ENCODE results near the gene MAD1L1. TPM values are rescaled to one million over a fixed set of nuclear protein-coding genes. Genes with fewer than 3 reads are reported as not detected.

The MAD1L1 gene
- total RNA-seq, 1 donor from 2014 or later, result 32.3 TPM

- Mint-ChIP-seq H3K9me3 (ENCODE audit: unreplicated experiment) (no peaks in the 10 kb centered on the region), H3K4me3 (ENCODE audit: unreplicated experiment) (no peak overlapping the region), H3K27me3 (ENCODE audit: low read depth, unreplicated experiment) (peaks cover 2% of the 10 kb centered on the region), H3K36me3 (ENCODE audit: low read depth, unreplicated experiment) (peaks cover 17% of the 10 kb centered on the region), H3K27ac (ENCODE audit: unreplicated experiment) (no peak overlapping the region), H3K4me1 (ENCODE audit: low read depth, unreplicated experiment) (peaks cover 7% of the 10 kb centered on the region)
- Histone ChIP-seq H3K4me3 (ENCODE audit: insufficient read depth, low read depth, low read length) (no peak overlapping the region), H3K27ac (ENCODE audit: low read depth, low read length) (no peak overlapping the region), H3K27me3 (ENCODE audit: insufficient read depth, low read length) (no peaks in the 10 kb centered on the region), H3K36me3 (ENCODE audit: insufficient read depth, low read length) (no peaks in the 10 kb centered on the region), H4K20me1 (ENCODE audit: insufficient read depth, low read length) (peaks cover 18% of the 10 kb centered on the region), H3K79me2 (ENCODE audit: insufficient read depth, low read length) (no peaks in the 10 kb centered on the region), H3K9ac (ENCODE audit: low read length) (no peak overlapping the region), H3K4me1 (ENCODE audit: insufficient read depth, low read length) (no peaks in the 10 kb centered on the region), H3K9me3 (ENCODE audit: insufficient read depth, low read depth, low read length) (no peaks in the 10 kb centered on the region), H3K4me2 (ENCODE audit: low read length) (no peak overlapping the region), H2AFZ (ENCODE audit: low read depth, low read length) (no peak overlapping the region)
- TF ChIP-seq EZH2 (IDR thresholded peaks at IDR 0.05; ENCODE audit: insufficient read depth, low read length) (no peak), CTCF (IDR thresholded peaks at IDR 0.05; ENCODE audit: insufficient read depth, low read depth, low read length) (no peak)
- DNase-seq (ENCODE audit: low read depth) (no peak), FAIRE-seq (no peak)
Measured at GRCh38 chr7:1998146-1998545, 234.6 kb downstream of the MAD1L1 start.

GRCh38 chr7:1997537-1998076, 235.1 kb downstream of the MAD1L1 start:
- H3K27ac Mint-ChIP-seq (ENCODE audit: unreplicated experiment), result no peak overlapping the region
- no peak for FAIRE-seq

More at GRCh38 chr7:1997537-1998076, 235.1 kb downstream of the MAD1L1 start:
- Histone ChIP-seq H3K36me3 (ENCODE audit: insufficient read depth, low read length) (no peaks in the 10 kb centered on the region), H3K9me3 (ENCODE audit: insufficient read depth, low read depth, low read length) (no peaks in the 10 kb centered on the region), H3K27me3 (ENCODE audit: insufficient read depth, low read length) (no peaks in the 10 kb centered on the region), H3K79me2 (ENCODE audit: insufficient read depth, low read length) (no peaks in the 10 kb centered on the region), H3K4me1 (ENCODE audit: insufficient read depth, low read length) (no peaks in the 10 kb centered on the region), H3K27ac (ENCODE audit: low read depth, low read length) (no peak overlapping the region), H3K9ac (ENCODE audit: low read length) (no peak overlapping the region), H3K4me3 (ENCODE audit: insufficient read depth, low read depth, low read length) (no peak overlapping the region), H2AFZ (ENCODE audit: low read depth, low read length) (no peak overlapping the region), H4K20me1 (ENCODE audit: insufficient read depth, low read length) (peaks cover 19% of the 10 kb centered on the region), H3K4me2 (ENCODE audit: low read length) (no peak overlapping the region)
- peaks cover 7% of the 10 kb centered on the region for H3K4me1 Mint-ChIP-seq (ENCODE audit: low read depth, unreplicated experiment)
- H3K27me3 Mint-ChIP-seq (ENCODE audit: low read depth, unreplicated experiment), result peaks cover 2% of the 10 kb centered on the region
- H3K9me3 Mint-ChIP-seq (ENCODE audit: unreplicated experiment), result no peaks in the 10 kb centered on the region
- peaks cover 17% of the 10 kb centered on the region for H3K36me3 Mint-ChIP-seq (ENCODE audit: low read depth, unreplicated experiment)
- TF ChIP-seq CTCF (IDR thresholded peaks at IDR 0.05; ENCODE audit: insufficient read depth, low read depth, low read length) (no peak), EZH2 (IDR thresholded peaks at IDR 0.05; ENCODE audit: insufficient read depth, low read length) (no peak)
- no peak overlapping the region for H3K4me3 Mint-ChIP-seq (ENCODE audit: unreplicated experiment)
- DNase-seq (ENCODE audit: low read depth), result no peak
